ENCODE measurements around the gene YWHAB.
A peak's percentile ranks its signal among the peaks of the same experiment; 100 is the strongest.
"Not testable (repeated sequence)": the region's sequence is repeated elsewhere in the genome, so short reads cannot be mapped to it uniquely, and the experiment has no call there.

The YWHAB gene

DNA sequence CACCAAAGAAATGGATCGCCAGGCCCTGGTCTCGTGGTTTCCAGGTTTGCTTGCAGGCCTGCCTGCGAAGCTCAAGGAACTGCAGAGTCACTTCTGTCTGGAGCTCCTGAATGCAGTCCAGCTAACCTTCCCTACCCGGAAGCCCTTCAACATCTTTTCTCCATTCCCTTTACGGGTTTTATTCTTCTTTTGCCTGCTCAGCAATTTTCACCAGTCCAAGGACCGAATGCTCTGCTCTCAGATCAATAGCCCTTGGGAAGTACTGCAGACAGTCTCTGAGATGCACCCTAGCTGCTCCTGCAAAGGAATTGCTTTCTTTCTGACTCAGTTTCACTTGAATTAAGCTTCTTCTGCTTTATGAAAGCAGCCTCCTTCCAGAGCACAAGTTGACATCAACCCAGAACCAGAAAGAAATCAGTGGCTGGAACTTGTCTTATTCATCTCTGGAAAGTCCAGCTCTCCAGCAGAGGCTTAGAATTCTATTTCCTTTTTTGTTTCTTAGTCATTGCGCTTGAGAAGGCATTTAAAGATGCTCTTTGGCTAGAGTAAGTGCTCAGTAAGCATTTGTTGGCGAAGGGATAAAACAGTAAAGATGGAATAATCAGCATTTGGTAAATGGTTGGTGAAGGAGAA lies 18.7 kb upstream of the YWHAB start:
- no peak overlapping the region for H3K4me3 ChIP-seq (ENCODE audit: low read depth, low read length)
- no peak for TF ChIP-seq CTCF (conservative IDR thresholded peaks at IDR 0.05; ENCODE audit: low read depth, low read length)
- no peak for DNase-seq (ENCODE audit: low read depth)

DNA sequence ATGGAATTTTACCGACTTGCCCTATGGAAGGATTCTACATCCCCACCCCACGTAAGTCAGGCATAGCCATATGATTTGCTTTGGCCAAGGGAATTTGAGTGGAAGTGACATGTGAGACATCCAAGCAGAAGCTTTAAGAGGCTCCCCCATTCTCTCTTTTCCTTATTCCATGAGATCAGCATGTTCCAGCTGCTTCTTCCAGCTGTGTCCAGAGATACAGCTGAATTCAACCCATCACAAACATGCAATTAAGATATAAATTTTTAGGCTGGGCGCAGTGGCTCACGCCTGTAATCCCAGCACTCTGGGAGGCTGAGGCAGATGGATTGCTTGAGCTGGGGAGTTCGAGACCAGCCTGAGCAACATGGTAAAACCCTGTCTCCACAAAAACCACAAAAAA lies 16.0 kb upstream of the YWHAB start:
- DNase-seq (ENCODE audit: low read depth): no peak
- no peak overlapping the region for H3K4me3 ChIP-seq (ENCODE audit: low read depth, low read length)
- TF ChIP-seq CTCF (conservative IDR thresholded peaks at IDR 0.05; ENCODE audit: low read depth, low read length): no peak

DNA sequence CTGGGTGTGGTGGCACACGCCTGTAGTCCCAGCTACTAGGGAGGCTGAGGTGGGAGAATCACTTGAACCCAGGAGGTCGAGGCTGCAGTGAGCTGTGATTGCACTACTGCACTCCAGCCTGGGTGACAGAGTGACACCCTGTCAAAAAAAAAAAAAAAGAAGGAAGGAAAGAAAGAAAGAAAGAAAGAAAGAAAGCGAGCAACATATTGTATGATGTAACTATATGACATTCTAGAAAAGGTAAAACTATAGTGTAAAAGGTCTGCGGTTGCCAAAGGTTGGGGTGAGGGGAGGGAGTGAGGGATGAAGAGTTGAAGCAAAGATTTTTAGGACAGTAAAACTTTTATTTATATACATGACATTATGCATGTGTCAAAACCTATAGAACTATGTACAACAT lies 3.1 kb upstream of the YWHAB start:
- not testable (repeated sequence) for H3K4me3 ChIP-seq (ENCODE audit: low read depth, low read length); DNase-seq (ENCODE audit: low read depth)

DNA sequence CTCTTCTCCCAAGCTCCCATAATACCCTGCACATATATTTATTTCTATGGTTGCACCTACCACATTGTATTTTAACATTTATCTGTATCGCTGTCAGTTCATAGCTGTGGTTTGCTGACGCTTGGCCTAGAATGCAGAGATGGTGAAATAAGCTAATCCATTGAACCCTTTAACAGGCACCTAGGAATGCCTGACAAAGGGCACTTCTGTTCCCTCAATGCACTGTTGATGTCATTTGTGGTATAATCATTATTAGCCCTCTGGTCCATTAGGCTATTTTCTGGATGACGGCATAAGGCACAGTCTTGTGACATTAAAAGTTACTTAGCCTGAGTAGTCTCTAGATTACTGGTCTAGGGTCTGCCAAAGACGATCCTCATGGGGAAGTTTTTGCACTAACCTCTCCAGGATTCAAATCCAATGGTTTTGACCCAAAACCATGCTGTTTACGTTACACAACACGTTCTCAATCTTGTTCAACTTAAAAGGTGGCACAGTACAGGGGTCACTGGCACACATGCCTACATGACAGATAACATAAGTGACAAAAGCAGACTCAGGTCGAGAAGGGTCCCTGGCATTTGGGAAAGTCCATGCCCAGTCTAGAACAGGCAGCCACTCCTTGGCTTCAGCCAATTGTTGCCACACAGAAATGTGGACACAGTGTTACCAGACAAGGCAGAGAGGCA lies 2.1 kb upstream of the YWHAB start:
- DNase-seq (ENCODE audit: low read depth): no peak
- no peak overlapping the region for H3K4me3 ChIP-seq (ENCODE audit: low read depth, low read length)
- TF ChIP-seq CTCF (conservative IDR thresholded peaks at IDR 0.05; ENCODE audit: low read depth, low read length): no peak

DNA sequence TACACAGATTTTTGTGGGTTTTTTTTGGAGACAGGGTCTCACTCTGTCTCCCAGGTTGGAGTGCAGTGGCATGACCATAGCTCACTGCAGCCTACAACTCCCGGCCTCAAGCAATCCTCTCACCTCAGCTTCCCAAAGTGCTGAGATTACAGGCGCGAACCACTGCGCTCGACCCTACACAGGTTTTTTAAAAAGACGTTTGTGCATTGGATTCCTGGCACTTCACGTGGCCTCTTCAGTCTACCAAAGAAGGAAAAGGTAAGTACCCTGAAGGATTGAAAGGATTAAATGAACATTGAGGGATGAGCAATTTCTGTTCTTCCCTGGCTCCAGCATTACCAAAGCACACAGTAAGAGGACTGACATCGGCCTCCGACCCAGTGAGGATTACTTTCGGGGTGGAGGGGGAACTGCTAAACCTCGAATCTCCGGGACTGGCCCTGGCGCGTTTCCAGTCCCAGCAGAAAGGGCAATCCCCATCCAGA lies 556 bp upstream of the YWHAB start:
- H3K4me3 ChIP-seq (ENCODE audit: low read depth, low read length): peak overlapping the region; percentile 97
- no peak for TF ChIP-seq CTCF (conservative IDR thresholded peaks at IDR 0.05; ENCODE audit: low read depth, low read length)
- no peak for DNase-seq (ENCODE audit: low read depth)

DNA sequence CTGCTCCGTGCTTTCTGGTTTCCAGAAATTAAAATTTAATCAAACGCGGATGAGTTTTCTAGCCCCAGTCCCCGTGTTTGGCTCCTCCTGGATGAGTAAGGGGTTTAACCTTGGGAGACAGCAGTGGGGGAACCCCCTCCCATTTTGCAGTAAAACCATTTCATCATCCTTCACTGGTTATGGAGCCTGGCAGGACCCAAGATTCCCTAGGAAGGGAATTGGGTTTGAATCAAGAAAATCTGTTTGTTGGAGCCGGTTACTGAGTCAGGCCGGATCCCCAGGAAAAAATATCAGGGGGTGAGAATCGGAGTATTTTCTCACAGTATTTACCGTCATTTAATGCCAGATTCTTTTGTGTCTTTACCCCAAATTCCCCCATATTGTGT lies 754 bp downstream of the YWHAB start:
- TF ChIP-seq CTCF (conservative IDR thresholded peaks at IDR 0.05; ENCODE audit: low read depth, low read length): no peak
- no peak for DNase-seq (ENCODE audit: low read depth)
- peak overlapping the region; percentile 97 for H3K4me3 ChIP-seq (ENCODE audit: low read depth, low read length)

- peak; percentile 11 for DNase-seq (ENCODE audit: low read depth)
- TF ChIP-seq CTCF (conservative IDR thresholded peaks at IDR 0.05; ENCODE audit: low read depth, low read length): no peak
Observed at GRCh38 chr20:44886828-44887227, 1.3 kb downstream of the YWHAB start.

More at GRCh38 chr20:44886828-44887227, 1.3 kb downstream of the YWHAB start:
- H3K4me3 ChIP-seq (ENCODE audit: low read depth, low read length): peak overlapping the region; percentile 97
